GM21390 (cell line): ENCODE results near the gene CHID1.
A peak's percentile ranks its signal among the peaks of the same experiment; 100 is the strongest.

ENCODE experiments used
- ATAC-seq: cut with Tn5 transposase; IDR thresholded peaks from one replicate; pipeline ENCODE4 v1.9.1; 2021; ENCODE audit not compliant: unreplicated experiment

Gene CHID1

GRCh38 chr11:837189-837989 is 73.2 kb downstream of the CHID1 start:
- ATAC-seq, result no peak

DNA sequence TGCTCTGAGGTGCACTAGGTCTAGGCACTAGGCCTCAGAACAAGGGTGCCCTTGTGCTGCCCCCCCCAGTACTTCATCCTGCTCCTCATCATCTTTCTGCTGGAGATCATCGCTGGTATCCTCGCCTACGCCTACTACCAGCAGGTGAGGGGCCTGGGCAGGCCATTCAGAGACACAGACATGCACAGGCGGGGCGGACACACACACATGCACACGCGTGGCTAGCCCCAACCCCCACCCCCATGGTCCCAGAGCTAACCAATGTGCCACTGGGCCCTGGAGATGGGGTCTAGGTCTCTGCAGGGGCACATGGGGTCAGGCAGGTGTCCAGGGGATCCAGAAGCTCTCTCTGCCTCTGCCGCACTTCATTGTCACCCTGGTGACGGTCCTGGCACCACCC is 73.9 kb downstream of the CHID1 start:
- ATAC-seq, result no peak

GRCh38 chr11:836274-836673 is 74.3 kb downstream of the CHID1 start:
- ATAC-seq, result no peak

- no peak for ATAC-seq
Measured at GRCh38 chr11:834371-835316, 76.0 kb downstream of the CHID1 start.

- no peak for ATAC-seq
Measured at GRCh38 chr11:833849-834311, 76.7 kb downstream of the CHID1 start.

DNA sequence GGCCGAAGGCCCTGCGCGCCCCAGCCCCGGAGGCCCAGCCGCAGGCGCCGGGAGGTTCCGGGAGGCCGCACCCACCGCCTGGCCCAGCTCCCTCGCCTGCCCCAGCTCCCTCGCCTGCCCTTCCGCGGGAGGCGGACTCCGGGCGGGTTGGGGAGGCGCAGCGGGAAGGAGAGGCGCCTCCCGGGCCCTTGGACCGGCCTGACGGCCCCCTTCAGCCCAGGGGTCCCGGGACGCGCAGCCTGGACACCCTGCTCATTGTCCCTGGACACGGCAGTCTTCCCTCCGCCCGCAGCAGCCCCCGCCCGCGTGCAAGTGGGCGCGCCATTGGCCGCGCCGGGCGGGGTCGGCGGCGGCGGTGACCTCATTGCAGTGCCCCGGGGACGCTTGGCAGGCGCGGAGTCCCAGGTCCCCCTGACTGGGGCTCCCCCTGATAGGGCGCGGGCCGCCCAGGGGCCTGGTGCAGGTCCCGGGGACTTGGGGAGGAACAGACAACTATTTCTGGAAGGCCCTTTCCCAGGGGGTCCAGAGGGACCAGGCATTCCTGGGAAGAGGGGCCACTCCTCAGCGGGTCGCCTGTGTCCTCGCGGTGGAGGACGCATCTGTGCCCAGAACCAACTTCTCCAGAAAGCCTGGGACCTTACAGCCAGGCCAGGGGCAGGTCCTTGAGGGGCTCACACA is 77.4 kb downstream of the CHID1 start:
- ATAC-seq, result no peak

DNA sequence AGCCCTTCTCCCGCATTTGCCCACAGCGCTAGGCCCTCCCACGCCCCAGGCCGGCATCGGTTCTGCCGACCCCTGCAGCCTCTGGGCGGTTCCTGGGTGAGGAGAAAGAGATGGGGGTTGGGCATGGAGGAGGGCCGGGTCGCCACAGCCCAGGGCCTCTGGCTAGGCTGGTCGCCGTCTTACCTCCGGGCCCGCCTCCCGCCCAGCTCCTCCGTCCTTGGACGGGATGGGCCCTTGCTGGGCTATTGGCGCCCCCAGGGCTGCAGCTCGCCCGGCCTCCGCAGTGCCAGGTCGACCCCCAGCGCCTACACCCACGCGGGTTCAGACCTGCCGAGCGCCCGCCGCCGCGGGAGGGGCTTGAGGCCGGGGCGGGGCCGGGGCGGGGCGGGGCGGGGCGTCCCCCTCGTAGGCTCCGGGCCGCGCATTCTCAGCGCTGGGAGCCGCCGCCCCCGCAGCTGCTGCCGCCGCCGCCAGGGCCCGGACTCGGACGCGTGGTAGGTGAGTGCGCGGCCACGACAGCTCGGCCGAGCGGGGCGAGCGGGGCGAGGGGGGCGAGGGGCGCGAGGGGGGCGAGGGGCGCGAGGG is 78.0 kb downstream of the CHID1 start, which contains the start of gene CD151:
CD151 (plus strand) TSS at position 424 of the 585 bp plus-strand sequence. CDS start 3,118 bp downstream, outside the sequence.
- ATAC-seq, result no peak

GRCh38 chr11:831961-832528 is 78.6 kb downstream of the CHID1 start:
- ATAC-seq, result no peak

GRCh38 chr11:831118-831864 is 79.3 kb downstream of the CHID1 start:
- no peak for ATAC-seq

GRCh38 chr11:830295-831117 is 80.1 kb downstream of the CHID1 start:
- no peak for ATAC-seq

DNA sequence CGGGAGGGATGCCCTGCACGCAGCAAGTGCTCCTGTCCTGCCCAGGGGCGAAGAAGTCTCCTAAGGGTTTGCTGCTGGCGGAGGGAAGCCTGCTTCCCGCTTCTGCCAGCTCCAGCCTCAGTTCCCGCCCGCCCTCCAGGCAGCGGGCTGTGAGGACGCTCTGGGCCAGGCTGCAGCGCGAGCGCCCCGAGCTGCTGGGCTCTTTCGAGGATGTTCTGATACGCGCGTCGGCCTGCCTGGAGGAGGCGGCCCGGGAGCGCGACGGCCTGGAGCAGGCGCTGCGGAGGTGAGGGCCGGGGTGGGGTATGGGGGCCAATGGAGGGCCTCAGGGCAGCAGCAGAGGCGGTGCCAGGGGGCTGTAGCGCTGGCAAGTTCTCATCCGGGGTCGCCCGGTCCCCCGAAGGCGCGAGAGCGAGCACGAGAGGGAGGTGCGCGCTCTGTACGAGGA is 80.7 kb downstream of the CHID1 start:
- ATAC-seq, result no peak

DNA sequence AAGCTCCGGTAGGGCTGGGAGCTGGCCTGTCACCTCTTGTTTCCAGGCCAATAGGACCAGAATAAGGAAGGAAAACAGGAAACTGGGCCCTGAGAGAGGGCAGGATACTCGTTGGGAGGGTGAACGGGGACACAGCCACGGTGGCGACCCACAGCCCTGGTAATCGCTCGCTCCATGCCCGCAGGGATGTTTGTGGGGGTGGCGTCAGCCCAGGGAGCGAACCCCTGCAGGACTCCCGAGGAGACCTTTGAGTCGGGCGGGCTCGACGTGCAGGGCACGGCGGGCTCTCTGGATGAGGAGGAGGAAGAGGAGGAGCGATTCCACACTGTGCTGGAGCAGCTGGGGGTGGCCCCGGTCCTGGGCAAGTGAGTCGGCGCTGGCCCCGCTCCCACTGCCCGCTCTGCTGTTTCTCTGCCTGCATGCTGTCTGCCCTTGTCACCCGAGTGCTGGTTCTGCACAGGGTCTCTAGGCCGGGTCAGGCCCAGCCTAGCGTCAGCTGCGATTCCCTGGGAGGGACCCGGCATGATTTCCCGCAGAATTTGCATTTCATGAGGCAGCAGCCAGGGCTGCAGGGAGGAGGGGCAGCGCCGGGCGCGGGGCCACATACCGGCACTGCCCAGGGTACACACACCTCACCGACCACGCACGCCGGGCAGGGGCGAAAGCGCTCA is 81.3 kb downstream of the CHID1 start:
- no peak for ATAC-seq

DNA sequence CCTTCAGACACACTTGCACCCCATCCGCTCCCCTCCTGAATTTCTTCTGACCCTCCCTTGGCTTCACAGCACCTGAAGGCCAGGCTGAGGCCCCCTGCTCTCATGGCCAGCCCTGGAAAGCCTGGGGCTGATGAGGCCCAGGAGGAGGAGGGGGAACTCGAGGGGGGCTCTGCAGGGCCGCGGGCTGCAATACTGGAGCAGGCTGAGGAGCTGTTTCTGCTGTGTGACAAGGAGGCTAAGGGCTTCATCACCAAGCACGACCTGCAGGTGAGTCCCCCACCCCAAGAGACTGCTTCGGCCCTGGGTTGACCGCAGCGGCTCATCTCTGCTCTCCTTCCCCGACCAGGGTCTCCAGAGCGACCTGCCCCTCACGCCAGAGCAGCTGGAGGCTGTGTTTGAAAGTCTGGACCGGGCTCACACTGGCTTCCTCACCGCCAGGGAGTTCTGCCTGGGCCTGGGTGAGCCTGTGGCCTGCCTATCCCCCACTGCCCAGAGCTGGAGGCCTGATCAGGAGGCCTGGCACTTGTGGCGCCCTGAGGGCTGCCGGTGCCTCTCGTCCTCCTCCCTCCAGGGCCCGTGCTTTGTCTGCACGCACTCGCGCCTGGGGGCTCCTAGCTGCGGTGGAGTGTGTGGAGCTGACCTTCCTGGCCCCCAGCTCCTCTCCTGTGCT is 82.0 kb downstream of the CHID1 start:
- ATAC-seq, result no peak

DNA sequence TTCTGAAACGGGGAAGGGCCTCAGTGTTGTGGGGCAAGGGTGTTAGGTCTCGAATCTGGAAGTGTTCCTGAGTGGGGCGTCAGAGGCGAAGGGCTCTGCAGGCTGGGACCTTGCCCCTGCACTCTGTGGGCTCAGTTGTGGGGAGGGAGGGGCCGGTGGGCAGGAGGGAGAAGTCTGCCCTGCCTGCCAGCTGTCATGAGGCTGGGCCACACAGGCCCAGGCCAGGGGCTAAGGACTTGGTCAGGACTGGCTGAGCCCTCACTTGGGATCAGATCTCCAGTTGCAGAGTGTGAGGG is 82.8 kb downstream of the CHID1 start, which contains the start of gene CRACR2B:
CRACR2B (plus strand) TSS at position 23 of the 296 bp plus-strand sequence. CDS start 689 bp downstream, outside the sequence.
- no peak for ATAC-seq

GRCh38 chr11:827146-827896 is 83.3 kb downstream of the CHID1 start:
- ATAC-seq, result peak; percentile 37

GRCh38 chr11:826836-827145 is 83.8 kb downstream of the CHID1 start:
- peak; percentile 3 for ATAC-seq

DNA sequence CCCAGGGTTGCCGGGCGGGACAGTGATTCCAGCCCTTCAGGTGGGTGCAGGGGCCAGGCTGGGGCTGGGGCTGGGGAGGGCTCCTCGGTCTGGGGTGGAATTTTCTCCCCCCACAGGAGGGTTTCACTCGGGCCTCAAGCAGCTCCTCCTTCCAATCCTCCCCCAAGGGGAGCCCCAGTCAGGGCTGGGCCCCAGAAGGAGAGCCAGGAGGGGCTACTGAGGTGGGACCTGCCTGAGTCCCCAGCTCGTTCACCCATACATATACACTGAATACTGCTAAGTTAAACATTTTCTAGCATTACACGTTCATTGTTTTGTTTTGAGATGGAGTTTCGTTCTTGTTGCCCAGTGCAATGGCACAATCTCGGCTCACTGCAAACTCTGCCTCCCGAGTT is 84.4 kb downstream of the CHID1 start:
- ATAC-seq, result no peak
